Mucosa of gallbladder (tissue), 1 donor: Measurements from ENCODE around the gene PMEPA1. TPM values are rescaled to one million over a fixed set of nuclear protein-coding genes. Genes with fewer than 3 reads are reported as not detected.

Source experiments
- DNase-seq: peaks from one replicate; pipeline ENCODE4 v3.0.0-alpha.2; 2020; ENCODE audit warnings: low spot score
- total RNA-seq: library from RNA; stranded (reverse); gene quantifications from one replicate; pipeline ENCODE4 v1.2.1, GENCODE V29; 2021
- donor health status: DM: no; HTN: no; CAD: no.

The PMEPA1 gene
- total RNA-seq, 1 donor from 2014 or later: 83.8 TPM

DNA sequence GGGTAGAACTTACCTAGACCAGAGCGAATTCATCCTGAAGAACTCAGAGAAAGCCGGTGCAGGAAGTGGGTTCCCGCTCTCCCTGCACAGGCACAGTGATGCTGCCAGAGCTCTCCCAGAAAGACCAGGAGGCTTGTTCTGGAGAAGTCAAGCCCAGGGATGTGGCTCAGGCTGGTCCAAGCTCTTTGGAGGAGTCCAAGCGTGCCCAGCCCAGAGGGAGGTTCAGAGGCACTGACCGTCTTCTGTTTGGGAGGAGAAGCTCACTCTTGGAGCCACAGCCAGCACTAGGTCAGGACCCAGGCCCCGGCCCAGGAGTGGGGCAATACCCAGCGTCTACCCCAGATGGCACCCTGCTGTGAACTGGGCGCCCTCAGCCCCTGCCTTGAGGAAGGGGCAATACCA lies 1.5 kb upstream of the PMEPA1 start:
- no peak for DNase-seq

DNA sequence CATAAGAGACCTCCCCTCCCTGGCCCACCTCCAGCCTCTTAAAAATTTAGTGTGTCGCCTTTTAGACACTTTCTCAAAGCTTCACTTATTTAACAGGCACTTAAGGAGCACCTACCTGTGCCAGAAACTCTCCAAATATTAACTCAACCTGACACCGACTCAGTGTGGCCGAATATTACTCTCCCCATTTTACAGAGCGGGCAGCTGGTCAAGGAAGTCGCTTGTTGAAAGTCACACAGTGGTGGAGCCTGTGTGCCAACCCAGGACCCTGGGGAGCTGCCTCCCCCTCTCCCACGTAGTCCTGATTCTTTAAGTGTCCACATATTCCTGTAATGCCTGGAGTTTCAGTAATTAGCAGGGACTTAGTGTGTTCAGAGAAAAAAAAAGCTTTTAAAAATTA lies 1.0 kb upstream of the PMEPA1 start:
- DNase-seq: no peak

DNA sequence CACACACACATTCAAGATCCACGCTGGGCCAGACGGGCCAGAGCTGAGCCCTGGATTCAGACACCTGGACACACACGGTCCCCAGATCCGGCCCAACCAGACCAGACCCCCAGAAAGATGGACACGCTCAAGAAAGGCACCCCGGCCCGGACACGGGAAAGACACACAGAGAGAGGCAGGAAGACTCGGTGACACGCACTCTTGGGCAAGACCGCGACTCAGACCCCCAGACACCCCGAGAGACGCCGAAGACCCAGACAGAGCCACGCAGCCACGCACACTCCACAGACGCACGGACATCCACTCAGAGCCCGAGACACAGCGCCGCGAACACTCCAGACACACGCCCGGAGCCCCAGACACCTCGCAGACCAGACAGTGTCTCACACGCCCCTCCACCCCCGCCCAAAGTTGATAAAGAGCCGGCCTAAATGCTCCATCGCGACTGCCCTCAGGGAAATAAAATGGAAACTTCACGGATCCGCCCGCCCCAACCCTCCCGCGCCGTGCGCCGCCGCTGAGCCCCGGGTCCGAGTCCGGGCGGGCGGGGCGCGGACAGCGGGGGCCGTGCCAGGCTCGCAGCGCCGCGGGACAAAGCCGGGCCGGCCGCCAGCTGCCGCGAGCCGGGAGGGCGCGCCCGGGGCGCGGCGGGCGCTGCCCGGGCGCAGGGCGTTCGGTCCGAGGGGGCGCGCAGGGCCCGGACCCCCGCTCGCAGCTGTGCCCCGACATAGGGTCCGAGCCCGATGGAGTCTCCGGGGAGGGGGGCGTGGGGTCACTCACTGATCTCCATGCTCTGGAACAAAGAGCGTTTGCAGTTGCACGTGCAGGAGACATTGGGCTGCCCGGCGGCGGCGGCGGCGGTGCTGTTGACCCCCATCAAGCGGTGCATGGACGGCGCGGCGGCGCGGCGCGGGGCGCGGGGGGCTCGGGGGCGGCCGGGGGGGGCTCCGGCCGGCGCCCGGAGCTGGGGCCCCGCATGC lies 831 bp downstream of the PMEPA1 start:
- no peak for DNase-seq

DNA sequence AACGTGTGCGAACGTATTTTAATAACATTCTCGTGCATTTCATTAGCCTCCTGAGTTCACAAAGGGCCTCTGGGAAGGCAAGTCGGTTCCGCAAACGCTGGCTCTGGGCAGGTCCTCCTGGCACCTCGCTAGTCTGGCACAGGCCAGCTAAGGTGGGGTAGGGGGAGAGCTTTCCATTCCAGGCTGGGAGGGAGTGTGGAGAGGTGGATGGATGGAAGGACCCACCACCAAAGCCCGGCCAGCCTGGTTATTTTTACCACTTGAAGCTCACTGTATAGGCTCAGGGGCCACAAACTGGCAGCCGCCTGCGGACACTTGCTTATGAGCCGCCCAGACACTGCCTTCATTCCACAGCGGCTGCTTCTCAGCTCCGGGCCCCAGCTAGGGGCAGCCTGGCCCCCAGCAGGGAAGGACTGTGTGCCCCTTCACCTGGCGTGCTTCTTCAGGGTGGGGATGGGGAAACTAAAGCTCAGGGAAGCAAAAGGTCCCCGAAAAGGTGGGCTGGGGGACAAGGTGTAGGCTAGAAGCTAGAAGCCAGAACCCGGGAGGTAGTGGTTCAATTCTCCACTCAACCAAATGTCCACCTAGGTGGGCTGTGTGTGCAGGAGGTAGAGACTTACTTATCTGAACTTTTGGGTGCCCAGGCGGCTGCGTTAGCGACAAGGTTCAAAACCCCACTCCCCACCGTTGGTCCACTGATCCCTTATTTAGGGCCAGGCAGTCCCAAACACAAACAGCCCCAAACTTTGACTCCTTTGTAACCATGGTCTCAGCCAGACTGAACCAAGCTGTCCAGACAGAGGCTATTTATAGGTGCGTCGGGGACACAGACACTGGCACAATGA lies 1.7 kb downstream of the PMEPA1 start:
- no peak for DNase-seq

DNA sequence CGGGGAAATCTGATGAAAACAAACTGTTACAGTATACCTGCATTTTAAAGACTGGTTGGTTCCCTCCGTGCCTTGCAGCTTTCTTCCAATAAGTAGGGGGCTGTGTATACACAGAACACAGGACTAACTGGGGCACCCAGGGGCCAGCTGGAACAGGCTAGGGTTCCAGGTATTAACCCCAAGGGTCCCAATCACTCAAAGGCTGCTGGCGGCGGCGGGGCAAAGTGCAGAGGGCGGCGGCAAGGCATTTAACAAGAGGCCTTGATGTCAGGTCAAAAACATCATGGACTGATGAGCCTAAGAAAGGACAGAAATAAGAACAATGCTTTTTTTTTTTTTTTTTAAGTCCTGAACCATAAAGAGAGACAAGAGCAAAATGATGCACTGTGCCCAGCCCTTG lies 2.5 kb downstream of the PMEPA1 start:
- DNase-seq: no peak

DNA sequence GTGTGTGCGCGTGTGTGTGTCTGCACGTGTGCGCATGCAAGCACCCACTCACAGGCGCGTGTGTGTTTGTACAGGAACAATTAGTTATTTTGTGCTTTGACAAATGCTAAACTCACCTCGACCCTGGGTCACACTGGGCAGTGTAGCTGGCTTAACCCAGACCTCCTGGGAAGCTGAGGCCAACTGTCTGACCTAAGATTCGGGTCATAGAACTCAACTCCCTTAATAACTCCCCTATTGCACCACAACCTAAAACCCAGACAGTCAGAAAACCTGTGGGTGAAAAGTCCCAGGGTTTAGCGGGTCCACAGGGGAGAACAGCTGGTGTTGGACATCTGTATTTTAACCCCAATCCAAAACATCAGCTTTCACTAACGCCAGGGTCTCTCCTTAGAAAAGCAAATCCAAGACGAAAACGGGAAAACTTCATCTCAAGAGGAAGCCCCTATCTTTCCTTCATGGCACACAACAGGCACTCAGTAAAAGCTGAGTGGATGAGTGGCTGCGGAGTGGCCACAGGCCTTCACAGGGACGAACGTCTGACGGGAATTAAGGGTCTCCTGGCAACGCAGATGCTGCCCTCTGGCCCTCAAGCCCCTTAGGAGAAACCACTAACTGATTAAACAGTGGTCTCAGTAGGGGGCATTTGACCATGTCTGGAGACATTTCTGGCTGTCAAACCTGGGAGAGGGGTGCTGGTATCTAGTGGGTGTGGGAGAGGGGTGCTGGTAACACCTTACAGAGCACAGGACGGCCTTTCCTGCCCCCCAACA lies 4.5 kb downstream of the PMEPA1 start:
- DNase-seq: no peak

DNA sequence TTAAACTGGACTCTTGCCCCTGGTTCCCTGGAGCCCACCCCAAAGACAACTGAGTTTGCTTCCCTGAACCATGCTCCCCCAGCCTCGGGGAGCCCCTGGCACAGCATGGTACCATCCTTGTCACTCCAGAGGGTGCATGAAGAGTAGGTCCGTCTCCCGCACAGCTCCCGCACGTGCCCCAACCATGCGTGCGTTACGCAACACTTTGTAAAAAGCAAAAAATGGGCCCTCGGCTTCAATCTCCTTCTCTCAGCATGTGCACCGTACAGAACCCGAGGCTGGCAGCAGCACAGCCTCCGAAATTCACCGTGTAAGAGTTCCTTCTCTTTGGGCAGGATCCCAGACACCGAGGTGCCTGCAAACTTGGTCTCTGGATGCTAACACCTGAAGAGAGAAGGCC lies 5.6 kb downstream of the PMEPA1 start:
- DNase-seq: no peak

DNA sequence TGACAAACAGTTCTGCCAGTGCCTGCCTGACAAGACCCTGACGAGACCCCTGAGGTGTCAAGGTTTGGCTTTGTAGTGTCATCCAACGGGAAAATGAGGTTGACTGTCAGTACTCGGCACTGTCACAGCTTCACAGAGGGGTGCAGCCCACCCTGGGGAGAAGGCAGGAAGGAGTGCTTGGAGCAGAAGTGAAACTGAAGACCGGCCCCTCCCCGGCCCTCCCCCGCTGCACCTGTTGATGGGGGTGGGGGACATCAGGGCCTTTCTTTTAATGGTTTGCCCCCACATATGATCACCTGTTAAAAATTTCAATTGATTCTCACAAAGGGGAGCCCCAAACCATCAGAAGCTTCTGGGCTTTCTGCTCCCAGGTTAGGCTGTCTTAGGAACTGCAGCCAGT lies 6.8 kb downstream of the PMEPA1 start:
- DNase-seq: no peak

DNA sequence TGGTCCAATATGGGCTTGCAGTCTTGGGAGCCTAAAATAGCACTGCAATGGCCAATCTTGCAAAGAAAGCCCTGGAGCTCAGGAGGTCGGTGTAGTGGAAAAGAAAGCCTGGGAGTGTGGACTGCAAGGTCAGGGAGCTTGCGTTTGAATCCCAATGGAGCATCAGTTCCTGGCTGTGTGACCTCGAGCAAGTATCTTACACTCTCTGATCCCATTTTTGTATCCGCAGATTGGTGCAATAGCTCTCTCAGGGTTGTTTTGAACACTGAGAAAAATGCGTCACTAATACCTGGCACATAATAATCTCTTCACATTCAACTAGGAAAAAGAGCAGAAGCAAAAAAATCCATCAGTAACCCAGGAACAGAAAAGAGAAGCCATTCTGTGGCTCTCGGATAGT lies 7.3 kb downstream of the PMEPA1 start:
- DNase-seq: no peak

DNA sequence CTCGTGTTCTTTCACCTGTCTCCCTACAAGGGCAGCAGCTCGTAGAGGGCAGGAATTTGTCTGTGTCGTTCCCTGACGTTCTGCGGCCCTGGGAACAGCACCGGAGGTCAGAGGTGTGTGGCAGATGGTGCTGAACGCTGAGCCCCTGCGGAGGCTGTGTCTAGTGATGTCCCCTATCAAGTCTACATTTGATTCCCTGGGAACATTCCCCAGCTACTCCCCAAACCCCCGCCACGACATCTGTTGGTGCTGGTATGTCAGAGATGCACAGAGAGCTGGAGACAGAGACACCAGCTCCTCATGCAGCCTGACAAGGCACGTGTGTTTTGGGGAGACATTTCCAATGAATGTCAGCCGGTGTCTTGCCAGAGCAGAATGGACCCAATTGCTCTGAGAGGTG lies 7.7 kb downstream of the PMEPA1 start:
- no peak for DNase-seq

DNA sequence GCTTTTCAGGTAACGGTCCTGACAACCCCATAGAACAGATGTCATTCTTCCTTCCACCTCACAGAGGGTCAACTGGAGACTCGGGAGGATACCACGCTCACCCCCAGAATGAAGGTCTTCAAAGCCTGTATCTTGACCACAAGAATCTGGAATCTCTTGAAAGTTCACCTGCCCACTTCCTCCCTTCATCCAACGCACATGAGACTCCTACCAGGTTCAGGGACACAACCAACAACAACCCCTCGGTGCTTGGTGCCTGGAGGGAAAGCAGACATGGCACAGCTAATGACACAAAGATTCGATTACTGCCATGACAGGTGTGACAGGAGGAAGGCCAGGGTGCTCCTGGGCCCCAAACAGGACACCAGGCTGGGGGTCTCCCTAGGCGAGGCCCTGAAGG lies 8.2 kb downstream of the PMEPA1 start:
- no peak for DNase-seq

DNA sequence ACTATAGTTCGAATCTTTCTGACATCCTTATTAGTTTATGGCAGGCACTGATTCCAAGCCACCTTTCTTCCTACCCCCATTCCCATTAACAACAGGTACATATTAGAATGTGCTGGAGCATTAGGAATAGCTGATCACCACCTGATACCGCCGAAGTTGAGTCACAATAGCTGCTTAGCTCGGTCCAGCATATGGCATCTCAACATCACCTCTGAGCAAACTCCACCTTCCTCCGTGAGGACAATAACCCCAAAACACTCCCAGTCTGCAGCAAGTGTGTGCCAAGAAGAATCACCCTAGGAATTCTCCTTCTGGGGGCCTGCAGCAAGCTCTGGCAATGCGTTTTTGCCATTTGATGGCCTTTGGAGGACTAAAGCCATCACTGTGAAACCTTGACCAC lies 8.7 kb downstream of the PMEPA1 start:
- DNase-seq: no peak

DNA sequence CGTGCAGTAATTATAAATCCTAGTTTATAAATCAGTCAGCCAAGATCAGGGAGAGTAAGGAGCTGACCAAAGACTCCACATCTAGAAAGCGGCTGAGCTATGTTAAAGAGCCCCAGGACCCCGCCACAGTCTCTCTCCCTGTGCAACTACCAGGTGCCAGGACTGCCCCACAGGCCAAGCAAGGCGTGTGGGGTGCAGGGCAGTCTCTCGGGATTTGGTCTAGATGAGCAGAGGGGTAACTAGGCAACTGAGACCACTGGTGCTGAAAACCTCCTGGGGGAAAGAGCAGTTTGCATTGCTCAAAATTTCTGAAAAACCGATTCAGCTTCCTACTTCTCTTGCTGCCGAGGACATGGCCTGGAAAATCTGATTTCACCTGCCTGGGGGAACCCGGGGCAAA lies 10.4 kb downstream of the PMEPA1 start:
- DNase-seq: no peak

DNA sequence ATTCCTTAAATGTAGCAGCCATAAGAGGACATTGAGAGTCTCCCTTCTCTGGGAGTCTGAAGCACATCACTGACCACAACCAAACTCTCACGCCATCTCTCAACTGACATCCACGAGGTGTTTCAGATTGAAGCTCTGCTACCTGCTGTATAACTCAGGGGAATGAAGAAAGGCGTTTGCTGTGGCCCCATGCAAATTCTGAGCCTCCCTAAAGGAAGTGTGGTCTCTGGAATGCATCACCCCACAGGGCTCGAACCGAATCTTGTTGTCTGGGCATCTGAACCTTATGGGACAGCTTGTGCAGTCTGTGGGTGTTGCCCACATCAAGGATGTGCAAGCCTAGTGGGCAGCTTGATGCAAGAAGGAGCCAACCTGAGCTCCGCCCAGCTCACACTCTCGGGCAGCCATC lies 10.9 kb downstream of the PMEPA1 start:
- no peak for DNase-seq

DNA sequence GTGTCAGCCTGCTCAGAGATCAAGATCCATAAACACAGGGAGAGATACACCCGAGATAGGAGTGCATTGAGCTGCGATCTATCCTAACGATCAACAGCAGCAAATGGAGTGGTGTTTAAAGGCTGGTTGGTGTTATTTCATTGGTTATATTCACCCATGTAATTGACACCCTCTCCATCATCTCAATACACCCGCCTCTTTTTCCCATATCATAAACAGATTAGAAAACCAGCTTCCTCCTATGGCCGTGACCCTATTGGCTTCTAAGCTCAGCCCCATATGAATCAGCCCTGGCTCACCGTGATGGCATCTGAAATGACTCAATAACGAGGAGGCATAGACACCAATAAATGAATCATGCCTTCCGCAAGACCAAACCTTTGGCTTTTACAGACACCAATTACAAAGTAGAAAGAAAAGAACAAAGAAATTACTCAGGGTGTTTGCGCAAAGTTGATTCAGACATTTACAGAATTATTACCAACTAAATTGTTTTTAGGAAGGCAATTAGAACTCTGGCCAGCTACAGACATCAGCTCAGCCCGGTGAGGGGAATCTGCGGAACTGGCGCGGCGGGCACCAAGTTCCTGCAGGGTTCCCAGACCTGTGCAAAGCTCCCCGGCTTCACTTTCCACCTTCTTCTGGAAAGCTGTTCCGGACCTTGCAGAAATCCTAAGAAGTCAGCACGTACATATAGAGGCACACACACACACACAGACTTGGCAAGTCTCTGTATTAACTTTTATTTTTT lies 11.5 kb downstream of the PMEPA1 start:
- peak; percentile 73 for DNase-seq

DNA sequence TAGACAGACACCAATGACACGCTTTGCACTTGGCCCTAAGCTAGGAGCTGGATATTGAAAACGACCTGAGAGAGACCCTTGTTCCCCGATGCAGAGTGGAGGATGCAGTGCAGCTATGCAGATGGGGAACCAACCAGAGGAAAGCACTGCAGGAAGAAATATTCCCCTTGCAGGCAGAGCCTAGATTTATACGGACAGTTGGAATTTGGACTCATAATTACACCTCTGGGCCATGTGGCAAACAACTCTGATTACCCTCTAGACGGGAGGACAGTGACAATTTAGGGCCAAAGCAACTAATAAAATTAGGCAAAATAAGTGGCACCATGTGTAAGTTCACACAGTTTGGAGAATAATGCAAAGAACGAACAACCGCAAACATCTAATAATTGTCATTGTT lies 12.3 kb downstream of the PMEPA1 start:
- DNase-seq: no peak

DNA sequence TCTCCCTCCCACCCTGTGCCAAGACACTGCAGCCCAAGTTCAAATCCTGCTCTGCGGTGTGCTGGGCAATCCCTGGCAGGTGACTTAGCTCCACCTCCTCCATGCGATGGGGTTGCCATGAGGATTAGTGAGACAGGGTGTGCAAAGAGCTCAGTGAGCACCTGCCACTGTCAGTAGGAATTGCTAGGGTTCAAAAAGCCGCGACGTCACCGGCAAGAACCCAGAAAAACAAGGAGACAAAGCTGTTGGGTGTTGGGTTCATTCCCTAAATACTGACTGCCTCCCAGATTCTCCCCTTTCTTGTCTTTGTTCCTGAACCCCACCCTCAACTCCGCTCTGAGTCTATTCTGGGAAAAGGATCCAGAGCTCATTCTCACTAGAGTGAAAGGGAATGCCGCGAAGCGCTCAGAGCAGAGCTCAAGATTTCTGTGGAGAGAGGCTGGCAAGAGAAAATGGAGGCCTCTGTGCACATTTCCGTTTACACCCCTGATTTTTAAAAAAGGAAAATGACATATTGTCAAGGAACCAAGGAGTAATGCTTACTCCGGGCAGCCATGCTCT lies 13.3 kb downstream of the PMEPA1 start:
- no peak for DNase-seq

DNA sequence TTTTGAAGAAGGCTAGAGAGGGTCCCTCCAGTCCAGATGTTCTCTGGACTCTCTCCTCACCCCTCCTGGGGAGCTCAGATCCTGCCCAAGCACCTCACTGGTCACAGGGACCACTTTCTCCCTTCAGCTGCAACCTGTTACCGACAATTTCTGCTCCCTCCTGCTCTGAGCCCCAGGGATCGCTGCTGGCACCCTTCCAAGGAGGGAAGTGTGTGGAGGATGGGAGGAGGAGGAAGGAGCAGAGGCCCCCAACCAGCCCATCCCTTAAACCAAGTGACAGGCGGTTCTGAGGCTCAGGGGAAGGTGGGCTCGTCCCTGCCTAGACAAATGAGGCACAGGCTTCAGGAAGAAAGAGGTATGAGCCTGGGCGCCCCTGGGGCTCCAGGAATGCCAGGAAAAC lies 13.9 kb downstream of the PMEPA1 start:
- no peak for DNase-seq

DNA sequence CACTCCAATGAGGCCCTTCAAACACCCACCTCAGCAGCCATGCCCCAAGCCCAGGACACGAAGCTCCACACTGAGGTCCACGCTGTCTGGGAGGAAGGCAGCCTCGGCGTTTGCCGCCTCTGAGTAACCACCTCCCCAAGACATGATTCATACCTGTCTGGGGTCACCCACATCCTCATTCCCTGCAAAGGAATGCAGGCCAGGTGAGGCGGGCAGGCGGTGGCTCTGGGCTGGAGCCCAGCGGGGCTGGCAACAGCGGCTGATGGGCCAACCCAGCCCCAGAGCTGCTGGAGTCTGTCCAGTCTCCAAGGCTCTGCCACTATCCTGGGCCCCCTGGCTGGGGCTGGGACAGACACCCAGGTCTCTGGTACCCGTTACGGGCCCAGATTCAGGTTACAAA lies 14.8 kb downstream of the PMEPA1 start:
- DNase-seq: peak; percentile 82

DNA sequence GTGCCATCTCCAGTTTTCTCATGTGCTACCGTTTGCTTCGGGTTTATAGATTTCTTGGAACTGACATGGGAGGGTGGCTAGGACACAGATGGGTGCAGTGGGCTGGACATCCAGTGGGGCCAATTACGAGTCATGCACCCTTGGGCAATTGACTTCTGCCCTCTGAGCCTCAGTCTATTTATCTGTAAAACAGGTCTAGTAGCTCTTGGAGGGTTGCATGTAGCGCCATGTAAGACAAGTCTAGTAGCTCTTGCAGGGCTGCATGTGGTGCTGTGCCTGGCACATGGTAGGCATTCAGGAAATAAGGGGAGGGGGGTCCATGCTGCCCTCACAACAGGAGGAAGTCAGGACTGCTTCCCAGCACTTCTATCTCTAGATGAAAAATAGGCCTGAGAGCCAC lies 15.3 kb downstream of the PMEPA1 start:
- DNase-seq: no peak
